DMS153 (cell line): ENCODE measurements around the gene CSNK1G1.

Experiments
- DNase-seq: peaks from one replicate; lab custom pipeline; 2025; lab: John Stamatoyannopoulos, UW

The CSNK1G1 gene

DNA sequence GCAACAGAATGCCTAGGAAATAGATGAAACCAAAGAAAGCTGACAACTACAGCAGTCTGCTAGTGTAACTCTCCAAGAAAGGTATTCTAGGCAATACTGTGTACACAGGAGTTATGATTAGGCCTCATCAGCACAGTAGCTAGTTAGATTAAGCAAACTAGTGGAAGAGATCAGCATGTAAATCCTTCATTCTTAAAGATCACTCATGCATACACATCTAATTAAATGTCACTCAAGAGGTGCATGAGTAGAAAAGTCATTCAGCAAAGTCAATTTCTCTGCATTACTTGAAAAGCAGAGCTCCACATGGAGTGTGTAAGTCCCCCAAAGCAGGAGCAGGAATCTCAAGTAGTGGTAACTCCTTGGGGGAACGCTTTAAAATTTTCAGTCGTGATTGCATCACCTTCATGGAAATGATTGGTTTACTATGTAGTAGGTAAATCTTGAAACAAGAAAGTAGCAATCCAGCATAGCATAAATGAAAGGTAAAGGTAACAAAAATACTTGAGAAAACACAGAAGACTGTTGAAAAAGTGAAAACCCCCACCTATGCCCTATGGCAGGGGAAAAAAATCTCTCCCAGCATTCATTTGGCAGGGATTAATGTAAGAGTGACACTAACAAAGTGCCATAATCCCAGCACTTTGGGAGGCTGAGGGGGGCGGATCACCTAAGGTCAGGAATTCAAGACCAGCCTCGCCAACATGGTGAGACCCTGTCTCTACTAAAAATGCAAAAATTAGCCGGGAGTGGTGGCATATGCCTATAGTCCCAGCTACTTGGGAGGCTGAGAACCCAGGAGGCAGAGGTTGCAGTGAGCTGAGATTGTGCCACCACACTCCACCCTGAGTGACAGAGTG, 163.8 kb downstream of the CSNK1G1 start:
- no peak for DNase-seq

DNA sequence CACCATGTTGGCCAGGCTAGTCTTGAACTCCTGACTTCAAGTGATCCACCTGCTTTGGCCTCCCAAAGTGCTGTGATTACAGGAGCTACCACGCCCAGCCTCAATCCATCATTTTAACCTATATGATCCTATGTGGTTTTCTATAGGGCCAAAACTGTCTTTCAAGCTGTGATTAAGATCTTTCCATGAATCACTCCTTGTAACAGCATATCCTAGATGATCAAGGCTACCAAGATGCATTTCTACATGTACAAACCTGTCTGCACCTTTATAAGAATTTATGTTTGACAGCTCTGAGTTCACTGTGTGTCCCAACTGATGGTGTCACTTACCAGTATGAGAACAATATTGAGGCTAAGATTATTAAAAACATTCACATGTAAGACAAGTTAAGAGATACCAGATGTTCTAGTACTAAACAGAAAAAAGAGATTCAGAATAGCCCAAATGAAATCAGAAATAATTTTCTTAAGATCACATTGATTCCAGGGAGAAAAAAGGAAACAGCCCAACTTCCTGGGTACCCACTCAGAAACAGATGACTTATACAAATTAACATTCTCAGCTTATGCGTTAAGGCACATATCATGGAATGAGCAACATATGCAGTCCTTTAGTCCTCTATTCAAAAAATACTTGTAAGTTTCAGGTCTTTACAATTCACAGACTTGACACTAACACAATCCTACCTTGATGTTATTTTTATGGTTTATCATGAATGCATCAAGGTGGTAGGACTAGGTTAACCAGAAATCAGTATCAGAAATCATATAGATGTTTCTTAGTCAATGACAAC, 168.4 kb downstream of the CSNK1G1 start:
- DNase-seq: no peak

DNA sequence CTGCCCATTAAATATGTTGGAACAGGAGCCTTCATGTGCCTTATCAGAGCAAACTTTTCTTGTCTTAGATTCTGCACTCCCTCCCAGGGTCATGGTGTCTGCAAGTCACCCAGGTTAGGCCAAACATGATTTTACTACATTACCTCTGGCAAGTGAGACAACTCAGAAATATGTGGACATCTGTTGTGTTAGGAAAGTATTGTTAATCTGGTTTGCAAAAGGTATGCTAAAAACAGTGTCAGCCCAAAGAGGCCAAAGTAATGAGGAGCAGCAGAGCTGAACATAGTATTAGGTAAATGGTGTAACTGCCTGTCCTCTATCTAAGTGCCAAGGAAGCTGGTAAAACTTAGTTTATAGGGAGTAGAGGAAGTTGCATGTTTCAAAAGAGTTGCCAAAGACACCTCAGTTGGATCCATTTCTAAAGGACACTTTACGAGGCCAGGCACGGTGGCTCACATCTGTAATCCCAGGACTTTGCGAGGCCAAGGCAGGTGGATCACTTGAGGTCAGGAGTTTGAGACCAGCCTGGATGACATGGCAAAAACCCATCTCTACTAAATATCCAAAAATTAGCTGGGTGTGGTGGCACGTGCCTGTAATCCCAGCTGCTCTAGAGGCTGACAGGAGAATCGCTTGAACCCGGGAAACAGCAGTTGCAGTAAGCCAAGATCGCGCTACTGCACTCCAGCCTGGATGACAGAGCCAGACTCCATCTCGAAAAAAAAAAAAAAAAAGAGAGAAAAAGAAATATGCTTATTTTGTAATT, 170.6 kb downstream of the CSNK1G1 start:
- DNase-seq: no peak

DNA sequence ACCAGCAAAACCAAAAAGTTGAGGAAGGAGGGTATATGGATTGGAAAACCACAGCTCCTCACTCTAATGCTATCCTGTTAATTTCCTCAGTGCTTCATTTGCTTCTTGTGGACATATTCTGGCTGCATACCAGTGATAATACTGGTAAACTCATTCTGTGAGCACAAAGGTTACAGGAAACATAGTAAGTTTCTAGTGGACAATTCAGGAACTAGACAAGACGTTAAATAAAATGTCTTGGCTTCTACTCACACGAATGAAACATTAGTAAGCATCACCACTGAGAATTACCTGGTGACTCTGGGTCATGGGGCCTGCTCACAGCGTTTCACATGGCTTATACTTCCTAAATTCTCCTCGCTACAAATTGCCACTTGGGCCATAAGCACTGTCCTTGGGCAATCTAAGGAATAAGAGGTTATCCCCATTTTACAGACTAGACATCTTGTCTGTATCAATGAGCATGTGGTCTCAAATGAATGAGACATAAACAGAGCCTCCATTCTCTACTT, 173.1 kb downstream of the CSNK1G1 start:
- no peak for DNase-seq

DNA sequence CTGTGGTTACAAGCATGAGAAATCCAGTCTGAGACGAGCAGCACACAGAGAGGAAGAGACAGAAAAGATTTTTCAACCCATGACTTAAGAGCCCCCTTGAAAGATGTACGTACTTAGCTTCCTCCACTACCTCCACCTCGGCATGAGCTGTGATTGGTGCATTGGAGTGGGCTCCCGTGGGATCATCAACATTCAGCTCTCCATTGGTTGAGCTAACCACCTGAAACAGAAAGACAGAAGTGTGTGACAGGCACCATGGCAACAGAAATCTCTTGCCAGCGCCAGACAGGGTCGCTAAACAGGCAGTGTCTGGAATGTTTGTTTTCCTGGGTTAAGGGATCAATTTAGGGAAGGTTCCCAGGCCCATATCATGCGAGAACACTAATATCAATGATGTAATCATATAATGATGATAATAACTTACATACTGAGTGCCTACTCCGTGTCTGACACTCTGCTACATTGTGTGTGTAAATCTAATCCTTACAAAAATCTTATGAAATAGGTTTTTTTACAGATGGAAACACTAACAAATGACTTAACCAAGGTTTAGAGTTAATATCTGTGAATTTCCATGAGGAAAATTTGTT, 175.6 kb downstream of the CSNK1G1 start:
- no peak for DNase-seq

DNA sequence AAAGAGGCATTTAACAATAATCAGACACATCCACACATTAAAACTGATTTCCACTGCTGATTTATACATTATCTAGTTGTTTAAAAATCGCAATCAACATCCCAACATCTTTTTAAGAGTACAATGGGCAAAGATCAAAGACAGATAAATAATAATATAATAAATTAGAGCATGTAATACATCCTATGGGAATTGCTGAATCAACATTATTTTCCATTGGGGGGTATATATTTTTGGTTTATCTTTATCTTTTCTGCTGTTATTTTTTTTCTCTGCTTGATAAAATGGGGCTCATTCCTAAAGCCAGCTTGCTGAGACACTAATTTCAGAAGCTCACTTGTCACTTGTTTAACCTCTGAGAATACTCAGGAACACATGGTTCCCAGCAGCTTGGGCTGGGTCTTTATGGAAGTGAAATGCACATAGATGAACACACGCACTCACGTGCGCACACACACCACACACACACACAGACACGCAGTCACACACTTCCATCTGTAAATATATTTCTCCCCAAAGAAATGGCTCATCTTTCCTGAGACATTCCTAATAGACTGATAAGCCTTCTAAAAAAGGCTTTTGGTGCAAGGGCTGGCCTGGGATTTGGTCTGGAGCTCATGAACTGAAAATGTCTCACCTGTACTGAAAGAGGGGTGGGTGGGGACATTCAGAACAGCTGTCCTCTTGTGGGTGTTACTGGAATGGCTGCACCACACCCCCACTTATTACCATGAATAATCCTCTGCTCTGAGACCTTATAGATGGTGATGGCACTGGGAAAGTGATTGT, 189.7 kb downstream of the CSNK1G1 start:
- no peak for DNase-seq

DNA sequence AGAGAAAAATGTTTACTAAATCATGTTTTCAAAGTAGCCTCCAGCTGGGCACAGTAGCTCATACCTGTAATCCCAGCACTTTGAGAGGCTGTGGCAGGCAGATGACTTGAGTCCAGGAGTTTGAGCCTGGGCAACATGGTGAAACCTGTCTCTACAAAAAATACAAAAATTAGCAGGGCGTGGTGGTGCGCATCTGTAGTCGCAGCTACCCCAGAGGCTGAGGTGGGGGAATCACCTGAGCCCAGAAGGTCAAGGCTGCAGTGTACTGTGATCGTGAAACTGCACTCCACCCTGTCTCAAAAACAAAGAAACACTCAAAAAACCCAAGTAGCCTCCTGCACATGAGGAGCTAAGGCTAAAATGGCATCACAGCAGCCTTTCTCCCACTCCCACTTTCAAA, 191.5 kb downstream of the CSNK1G1 start:
- no peak for DNase-seq

DNA sequence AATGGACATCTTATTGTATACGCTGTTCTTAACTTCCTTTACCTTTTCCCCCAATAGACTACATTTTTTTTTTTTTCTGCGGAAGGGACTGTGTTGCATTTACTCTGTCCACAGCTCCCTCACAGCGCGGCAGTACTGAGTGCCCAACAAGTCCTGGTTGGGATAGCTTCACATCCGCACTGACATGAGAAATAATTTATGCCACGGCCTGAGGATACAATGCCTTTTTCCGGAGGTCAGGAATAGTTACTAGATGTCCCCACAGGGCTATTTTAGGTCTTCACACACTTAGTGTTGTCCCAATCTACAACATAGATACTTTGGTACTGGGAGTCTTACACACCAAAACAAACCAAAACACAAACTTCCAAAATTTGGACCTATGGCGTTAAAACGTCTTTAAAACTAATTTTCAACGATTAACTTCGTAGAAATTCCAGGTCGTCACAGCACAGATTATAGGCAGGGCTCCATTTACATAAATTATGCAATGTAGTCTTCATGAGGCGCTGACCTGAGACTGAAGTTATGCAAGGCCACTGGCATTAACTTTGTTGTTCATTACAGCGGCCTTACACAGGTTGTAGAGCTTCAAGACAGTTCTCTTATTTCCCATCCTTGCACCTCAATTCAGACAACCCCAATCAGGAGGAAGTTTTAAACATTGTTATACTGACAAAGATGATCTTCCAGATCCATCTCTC, 192.2 kb downstream of the CSNK1G1 start:
- DNase-seq: no peak

DNA sequence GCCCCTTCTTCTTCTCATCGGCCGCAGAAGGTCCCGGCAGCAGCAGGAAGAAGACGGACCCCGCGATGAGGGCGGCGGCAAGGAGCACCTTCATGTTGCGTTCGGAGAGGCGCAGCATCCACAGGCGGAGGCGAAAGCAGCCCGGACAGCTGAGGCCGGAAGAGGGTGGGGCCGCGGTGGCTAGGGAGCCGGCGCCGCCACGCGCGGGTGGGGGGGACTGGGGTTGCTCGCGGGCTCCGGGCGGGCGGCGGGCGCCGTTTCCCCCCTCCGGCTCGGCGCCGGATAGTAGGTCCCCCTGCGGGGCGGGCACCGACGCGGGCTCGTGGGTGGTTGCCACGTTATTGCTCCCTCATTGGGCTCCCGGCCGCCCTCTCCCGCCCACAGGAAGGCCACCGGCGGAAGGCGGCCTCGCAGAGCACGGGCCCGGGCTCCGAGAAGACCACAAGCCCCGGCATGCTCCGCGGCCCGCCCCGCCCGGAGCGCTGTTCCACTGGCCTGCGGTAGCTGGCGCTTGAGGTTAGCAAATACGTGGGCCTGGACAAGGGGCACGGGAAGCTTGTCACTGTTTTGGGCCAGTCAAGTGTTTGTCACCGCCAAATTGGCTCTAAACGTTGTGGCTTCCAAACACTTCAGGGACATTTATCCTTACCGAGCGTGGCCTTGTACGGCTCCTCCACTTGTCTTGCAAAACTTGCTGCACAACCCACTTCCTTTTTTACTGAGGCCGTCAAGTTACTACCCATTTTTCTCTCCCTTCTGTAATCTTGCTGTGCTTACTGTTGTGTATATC, 192.9 kb downstream of the CSNK1G1 start, which contains the start of gene PPIB:
PPIB (minus strand) TSS at position 154 of the 790 bp plus-strand sequence; CDS start at position 118, 36 bp downstream.
- peak; percentile 91 for DNase-seq

DNA sequence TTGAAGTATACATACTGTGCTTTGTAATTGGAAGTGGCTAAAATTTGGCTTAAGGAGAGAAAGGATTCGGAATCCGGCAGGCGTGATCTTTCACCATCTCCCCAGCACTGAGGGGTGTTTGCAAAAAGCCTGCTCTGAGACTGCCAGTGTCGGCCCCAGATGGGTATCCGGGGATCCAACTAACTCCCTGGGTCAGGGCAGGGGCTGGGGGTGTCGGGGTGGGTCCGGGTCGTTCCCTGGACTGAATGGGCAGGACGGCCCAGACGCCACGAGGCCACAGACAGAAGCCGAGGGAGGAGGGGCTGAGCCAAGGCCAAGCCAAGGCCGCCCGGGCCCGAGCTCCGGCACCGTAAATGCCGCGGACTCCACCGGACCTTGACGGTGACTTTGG, 193.5 kb downstream of the CSNK1G1 start:
- DNase-seq: no peak

DNA sequence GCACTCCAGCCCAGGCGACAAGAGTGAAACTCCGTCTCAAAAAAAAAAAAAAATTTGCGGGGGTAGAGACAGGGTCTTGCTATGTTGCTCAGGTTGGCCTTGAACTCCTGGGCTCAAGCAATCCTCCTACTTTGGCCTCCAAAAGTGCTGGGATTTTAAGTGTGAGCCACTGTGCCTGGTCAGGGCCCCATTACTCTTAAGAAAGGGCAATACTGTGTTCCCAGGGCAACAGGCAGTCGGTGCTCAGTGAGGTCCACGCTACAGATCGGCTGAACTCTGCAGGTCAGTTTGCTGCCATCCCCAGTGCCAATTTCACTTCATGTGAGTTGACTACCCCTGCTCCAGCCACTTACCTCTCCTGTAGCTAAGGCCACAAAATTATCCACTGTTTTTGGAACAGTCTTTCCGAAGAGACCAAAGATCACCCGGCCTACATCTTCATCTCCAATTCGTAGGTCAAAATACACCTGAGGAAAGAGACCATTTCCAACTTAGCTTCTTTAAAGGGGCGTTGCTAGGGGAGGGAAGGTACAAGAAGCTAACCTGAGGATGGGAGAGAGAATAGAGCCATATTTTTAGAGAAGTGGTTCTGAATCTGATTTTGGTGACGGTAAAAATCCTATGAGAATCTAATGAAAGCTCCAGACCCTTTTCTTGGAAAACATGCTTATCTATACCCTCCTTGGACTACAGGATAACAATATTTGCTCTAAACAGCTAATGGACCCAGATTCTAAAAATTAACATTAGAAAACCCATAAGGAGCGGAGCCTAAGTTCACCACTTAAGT, 194.1 kb downstream of the CSNK1G1 start:
- DNase-seq: no peak

DNA sequence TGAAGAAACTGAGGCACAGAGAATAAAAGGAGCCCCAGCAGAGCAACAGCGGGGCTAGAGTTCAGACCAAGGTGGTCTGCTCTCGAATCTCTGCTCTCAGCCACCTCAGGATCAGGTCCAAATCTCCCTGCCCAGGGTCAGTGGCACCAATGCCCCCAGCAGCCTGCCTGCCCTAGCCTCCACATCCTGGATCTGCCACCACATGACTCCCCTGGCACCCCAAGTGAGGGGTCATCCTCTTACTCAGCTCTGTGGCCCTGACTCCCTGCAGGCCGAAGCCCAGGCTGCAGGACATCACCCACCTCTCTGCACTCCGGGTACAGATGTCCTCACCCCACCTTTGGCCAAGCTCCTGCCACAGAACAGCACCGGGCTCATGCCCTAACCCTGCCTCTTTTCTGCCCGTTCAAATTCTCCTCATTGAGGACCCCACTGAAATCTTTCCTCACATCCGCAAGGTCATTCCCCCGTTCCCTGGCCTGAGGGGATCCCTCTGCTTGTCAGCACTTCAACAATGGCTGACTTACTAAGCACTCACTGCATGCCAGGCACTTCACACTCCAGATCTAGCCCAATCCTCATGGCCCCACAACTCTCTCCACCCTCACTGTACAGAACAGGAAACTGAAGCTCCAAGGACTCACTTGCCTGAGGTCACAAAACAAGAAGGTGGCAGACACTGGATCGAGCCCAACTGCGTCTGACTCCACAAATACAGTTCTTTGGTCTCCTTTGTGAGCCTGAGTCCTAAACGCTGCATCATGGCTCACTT, 197.4 kb downstream of the CSNK1G1 start:
- DNase-seq: no peak

DNA sequence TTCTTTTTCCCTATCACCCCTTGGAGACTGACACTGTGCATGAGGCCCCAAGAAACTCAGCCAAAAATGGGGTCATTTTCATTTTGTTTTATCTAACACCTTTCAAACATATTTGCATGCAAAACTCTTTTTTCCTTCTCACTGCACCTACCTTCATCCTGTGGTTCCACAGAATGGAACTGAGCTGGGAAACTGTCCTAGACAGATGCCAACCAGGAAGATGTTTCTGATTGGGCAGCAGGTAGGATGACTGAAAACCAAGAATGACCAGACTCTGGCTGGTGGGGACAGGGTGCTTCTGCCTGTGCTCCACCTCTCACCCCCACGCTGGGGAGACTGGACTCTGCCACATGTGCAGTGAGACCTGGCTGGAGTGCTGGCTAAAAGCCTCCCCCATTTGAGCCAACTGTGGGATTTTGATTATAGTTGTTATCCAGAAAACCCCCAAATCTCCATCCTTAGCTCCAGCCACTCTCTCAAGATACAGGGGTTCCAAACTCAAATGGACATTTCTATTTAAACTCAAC, 198.3 kb downstream of the CSNK1G1 start:
- no peak for DNase-seq

DNA sequence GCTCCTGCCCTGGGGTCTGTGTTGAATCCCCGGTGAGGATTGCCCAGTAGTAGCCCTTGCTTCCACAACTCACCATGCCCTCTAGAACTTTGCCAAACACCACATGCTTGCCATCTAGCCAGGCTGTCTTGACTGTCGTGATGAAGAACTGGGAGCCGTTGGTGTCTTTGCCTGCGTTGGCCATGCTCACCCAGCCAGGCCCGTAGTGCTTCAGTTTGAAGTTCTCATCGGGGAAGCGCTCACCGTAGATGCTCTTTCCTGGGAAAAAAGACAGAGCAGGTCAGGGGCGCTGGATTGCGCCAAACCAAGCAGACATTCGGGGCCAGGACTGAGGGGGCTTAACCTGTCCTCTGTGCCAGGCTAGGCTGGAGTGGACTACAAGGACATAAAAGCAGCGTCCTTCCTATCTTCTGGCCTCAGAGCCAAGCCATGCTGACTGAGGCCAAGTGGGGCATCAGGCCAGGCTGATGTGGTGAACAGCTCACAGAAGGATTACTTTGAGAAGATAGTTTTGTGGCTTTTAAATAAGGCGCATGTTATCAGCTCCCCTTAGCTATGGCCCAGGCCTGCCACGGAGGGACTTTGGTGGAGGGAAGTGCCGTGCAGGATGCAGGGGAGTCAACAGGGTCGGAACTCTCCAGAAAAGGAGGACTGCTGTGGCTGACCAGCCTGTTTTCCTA, 199.2 kb downstream of the CSNK1G1 start:
- no peak for DNase-seq

DNA sequence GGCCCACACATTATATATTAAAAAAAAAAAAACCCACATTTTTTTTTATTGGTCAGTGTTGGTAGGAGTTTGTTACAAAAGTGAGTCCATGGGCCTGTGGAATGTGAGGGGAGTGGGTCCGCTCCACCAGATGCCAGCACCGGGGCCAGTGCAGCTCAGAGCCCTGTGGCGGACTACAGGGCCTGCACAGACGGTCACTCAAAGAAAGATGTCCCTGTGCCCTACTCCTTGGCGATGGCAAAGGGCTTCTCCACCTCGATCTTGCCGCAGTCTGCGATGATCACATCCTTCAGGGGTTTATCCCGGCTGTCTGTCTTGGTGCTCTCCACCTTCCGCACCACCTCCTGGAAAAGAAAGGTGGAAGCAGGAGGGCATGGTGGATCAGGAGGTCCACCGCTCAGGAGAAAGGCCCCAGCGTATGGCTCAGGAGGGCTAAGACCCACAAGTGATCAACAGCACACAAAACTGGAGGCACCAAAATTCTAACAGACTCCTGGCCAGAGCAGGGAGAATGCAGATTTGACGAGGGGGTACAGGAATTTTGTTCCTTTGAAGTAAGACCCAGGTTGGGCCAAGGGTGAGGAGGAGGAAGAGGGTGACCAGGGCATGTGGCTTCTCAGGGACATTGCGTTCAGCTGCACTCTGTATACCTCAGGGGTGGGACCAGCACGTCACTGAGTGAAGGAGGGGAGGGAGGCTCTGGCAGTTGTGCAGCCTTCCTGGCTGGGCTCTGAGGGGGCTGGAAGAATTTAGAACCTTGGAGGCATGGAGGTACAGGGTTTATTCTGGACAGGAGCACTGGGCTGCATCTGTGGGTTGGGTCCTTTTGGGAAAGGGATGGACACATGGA, 199.9 kb downstream of the CSNK1G1 start:
- DNase-seq: no peak
